A673 (cell line): ENCODE measurements around the gene ANKRD40CL. TPM values are rescaled to one million over a fixed set of nuclear protein-coding genes. Genes with fewer than 3 reads are reported as not detected.
"Not testable (repeated sequence)": the region's sequence is repeated elsewhere in the genome, so short reads cannot be mapped to it uniquely, and the experiment has no call there.

Source experiments
- BruUV-seq: library from RNA; stranded (reverse); fragments of 400-500 nt; replicated peaks from 2 replicates; lab custom pipeline; 2021; lab: Mats Ljungman, UMichigan
- CTCF ChIA-PET: fragments of 300-600 bp; sonication (Branson Sonifier 250); formaldehyde crosslinking; loops from one replicate; lab custom pipeline; 2022; ENCODE audit warnings: antibody characterized with exemption; lab: Charles Lee
- POLR2A ChIA-PET: fragments of 300-600 bp; sonication (Branson Sonifier 250); formaldehyde crosslinking; loops from one replicate; lab custom pipeline; 2022; ENCODE audit warnings: antibody characterized with exemption; ENCODE audit not compliant: low non-redundant PET; lab: Charles Lee
- DNase-seq: peaks from one replicate; pipeline ENCODE4 v3.0.0-alpha.2; 2015; ENCODE audit warnings: low spot score
- H3K27ac ChIP-seq: fragments of 200-600 bp; sonication (generic); 2 replicates; pipeline ENCODE4 v1.5.1; 2016; ENCODE audit warnings: mixed run types, low read depth, mild to moderate bottlenecking, mixed read lengths, antibody characterized with exemption, low read length; ENCODE audit not compliant: poor library complexity, severe bottlenecking
- H3K27me3 ChIP-seq: fragments of 200-600 bp; sonication (generic); replicated peaks from 2 replicates; pipeline ENCODE4 v1.6.1; 2017; ENCODE audit warnings: mixed run types, low read depth, mild to moderate bottlenecking, mixed read lengths, antibody characterized with exemption, low read length; ENCODE audit not compliant: insufficient read depth, poor library complexity
- H3K36me3 ChIP-seq: fragments of 200-600 bp; sonication (generic); 2 replicates; pipeline ENCODE4 v1.6.1; 2016; ENCODE audit warnings: mixed run types, mild to moderate bottlenecking, mixed read lengths, antibody characterized with exemption, low read length; ENCODE audit not compliant: insufficient read depth, poor library complexity, severe bottlenecking
- H3K4me1 ChIP-seq: fragments of 200-600 bp; sonication (generic); 2 replicates; pipeline ENCODE4 v1.6.1; 2017; ENCODE audit warnings: mixed run types, mild to moderate bottlenecking, mixed read lengths, antibody characterized with exemption, low read length; ENCODE audit not compliant: insufficient read depth, poor library complexity, severe bottlenecking
- H3K4me3 ChIP-seq: fragments of 200-600 bp; sonication (generic); 2 replicates; pipeline ENCODE4 v1.5.1; 2016; ENCODE audit warnings: low read depth, mixed run types, mild to moderate bottlenecking, mixed read lengths, low read length; ENCODE audit not compliant: poor library complexity, severe bottlenecking
- H3K9me3 ChIP-seq: fragments of 200-600 bp; sonication (generic); 2 replicates; pipeline ENCODE4 v1.6.1; 2016; ENCODE audit warnings: mixed run types, low read depth, mild to moderate bottlenecking, mixed read lengths, antibody characterized with exemption, low read length; ENCODE audit not compliant: poor library complexity, severe bottlenecking
- EZH2 ChIP-seq: fragments of 200-600 bp; sonication (generic); IDR thresholded peaks from 2 replicates; pipeline ENCODE4 v1.6.1; 2017; ENCODE audit warnings: borderline replicate concordance, low read depth, mild to moderate bottlenecking, mixed read lengths, antibody characterized with exemption, low read length; ENCODE audit not compliant: poor library complexity, severe bottlenecking
- intact Hi-C: fragments of 100-400 bp; cut with micrococcal nuclease; formaldehyde crosslinking; loops from one replicate; pipeline ENCODE4 v1.10.0; 2022; ENCODE audit not compliant: unreplicated experiment
- total RNA-seq: library from RNA; stranded (reverse); gene quantifications from 2 replicates; pipeline ENCODE4 v1.2.3, GENCODE V29; 2021
- TF ChIP-seq, protein P1 (sequence below): fragments of 300-800, 200-600 bp; sonication (generic); conservative IDR thresholded peaks from 2 replicates; pipeline ENCODE4 v1.5.1; 2017; ENCODE audit warnings: low read depth, mild to moderate bottlenecking, antibody characterized with exemption, low read length, moderate library complexity, mixed read lengths

The ANKRD40CL gene
- total RNA-seq, 1 experiment from 2014 or later, result not detected

DNA sequence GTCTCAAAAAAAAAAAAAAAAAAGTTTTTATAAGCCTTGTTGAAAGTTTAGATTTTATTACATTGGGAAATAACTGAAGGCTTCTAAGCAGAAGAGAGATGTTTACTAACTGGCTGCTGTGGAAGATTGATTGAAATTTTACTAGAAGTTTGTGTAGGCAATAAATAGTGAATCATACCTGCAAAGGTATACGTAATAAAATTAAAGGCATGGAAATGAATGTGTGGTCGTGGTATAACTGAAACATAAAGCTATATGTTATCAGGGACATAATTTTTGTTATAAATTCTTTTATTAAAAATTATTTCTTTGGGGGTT lies 39.2 kb downstream of the ANKRD40CL start:
- Histone ChIP-seq H3K27ac (no peak overlapping the region), H3K36me3 (no peaks in the 10 kb centered on the region), H3K9me3 (no peaks in the 10 kb centered on the region), H3K27me3 (no peaks in the 10 kb centered on the region), H3K4me1 (peaks cover 7% of the 10 kb centered on the region), H3K4me3 (no peak overlapping the region)
- intact Hi-C loops, result no loop called here
- POLR2A ChIA-PET, result no interaction called here
- CTCF ChIA-PET, result no interaction called here
- no TSS peak for BruUV-seq
- no peak for DNase-seq
- TF ChIP-seq EZH2, result no peak
- TF ChIP-seq, protein P1, sequence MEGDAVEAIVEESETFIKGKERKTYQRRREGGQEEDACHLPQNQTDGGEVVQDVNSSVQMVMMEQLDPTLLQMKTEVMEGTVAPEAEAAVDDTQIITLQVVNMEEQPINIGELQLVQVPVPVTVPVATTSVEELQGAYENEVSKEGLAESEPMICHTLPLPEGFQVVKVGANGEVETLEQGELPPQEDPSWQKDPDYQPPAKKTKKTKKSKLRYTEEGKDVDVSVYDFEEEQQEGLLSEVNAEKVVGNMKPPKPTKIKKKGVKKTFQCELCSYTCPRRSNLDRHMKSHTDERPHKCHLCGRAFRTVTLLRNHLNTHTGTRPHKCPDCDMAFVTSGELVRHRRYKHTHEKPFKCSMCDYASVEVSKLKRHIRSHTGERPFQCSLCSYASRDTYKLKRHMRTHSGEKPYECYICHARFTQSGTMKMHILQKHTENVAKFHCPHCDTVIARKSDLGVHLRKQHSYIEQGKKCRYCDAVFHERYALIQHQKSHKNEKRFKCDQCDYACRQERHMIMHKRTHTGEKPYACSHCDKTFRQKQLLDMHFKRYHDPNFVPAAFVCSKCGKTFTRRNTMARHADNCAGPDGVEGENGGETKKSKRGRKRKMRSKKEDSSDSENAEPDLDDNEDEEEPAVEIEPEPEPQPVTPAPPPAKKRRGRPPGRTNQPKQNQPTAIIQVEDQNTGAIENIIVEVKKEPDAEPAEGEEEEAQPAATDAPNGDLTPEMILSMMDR, result no peak

DNA sequence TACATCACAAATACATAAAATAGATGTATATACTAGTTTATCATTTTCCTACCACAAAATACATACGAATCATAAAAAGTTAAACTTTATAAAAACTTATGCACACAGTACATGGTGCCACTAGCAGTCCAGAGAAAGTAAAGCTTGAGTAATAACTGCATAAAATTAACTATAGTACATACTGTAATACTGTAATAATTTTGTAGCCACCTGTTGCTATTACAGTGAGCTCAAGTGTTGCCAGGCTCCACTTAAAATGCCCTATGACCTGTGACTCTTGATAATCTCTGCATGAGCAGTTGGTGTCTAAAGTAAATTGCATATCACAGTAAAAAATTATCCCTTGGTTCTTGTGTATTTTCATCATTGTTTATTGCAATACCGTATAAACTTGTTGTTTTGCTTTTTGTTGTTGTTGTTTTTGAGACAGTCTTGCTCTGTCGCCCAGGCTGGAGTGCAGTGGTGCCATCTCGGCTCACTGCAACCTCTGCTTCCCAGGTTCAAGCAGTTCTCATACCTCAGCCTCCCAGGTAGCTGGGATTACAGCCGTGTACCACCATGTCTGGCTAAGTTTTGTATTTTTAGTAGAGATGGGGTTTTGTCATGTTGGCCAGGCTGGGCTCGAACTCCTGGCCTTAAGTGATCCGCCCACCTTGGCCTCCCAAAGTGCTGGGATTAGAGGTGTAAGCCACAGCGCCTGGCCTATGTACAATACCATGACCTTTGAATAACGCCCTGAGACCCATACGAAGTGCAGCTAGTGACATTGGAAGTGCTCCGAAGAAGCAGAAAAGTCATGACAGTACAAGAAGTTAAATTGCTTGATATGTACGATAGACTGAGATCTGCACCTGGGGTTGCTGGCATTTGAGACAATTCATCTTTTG lies 41.3 kb downstream of the ANKRD40CL start:
- TF ChIP-seq, protein P1, result no peak
- TF ChIP-seq EZH2, result no peak
- no TSS peak for BruUV-seq
- no peak for DNase-seq
- no peak overlapping the region for H3K27ac ChIP-seq
- no peaks in the 10 kb centered on the region for H3K27me3 ChIP-seq
- peaks cover 22% of the 10 kb centered on the region for H3K4me1 ChIP-seq
- POLR2A ChIA-PET, result interaction anchor here (1.1 kb wide), 1 partner anchor 13 kb away, joined by 3 read pairs; no protein-coding TSS in a partner anchor
- CTCF ChIA-PET, result no interaction called here
- H3K4me3 ChIP-seq, result no peak overlapping the region
- no peaks in the 10 kb centered on the region for H3K36me3 ChIP-seq
- intact Hi-C loops, result no loop called here
- H3K9me3 ChIP-seq, result no peaks in the 10 kb centered on the region

GRCh38 chr17:50724622-50725021 lies 42.7 kb downstream of the ANKRD40CL start:
- BruUV-seq, POLR2A ChIA-PET, CTCF ChIA-PET, H3K4me3 ChIP-seq, DNase-seq, H3K36me3 ChIP-seq, H3K9me3 ChIP-seq, H3K27ac ChIP-seq, intact Hi-C loops, H3K27me3 ChIP-seq: not testable (repeated sequence)
- H3K4me1 ChIP-seq, result peaks cover 22% of the 10 kb centered on the region

DNA sequence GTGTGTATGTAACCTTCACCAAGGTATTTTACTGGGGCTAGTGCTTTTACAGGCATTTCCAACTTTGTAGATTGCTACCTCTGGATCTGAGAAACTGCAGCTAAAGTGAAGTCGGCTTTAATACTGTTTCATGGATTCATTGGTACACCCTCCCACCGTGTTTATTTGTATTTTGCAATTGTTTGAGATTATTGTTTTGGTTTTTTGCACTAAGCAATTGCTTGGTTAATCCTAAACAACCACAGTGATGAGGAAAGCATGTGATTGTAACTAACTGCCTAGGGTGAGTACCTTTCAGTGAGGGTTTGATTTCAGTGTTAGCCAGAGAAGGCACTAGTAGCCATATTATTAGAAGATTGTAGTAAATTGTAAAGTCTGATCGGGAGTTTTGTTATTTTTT lies 44.6 kb downstream of the ANKRD40CL start:
- Histone ChIP-seq H3K4me1 (peaks cover 22% of the 10 kb centered on the region), H3K27ac (no peak overlapping the region), H3K36me3 (no peaks in the 10 kb centered on the region), H3K4me3 (no peak overlapping the region), H3K27me3 (no peaks in the 10 kb centered on the region), H3K9me3 (no peaks in the 10 kb centered on the region)
- ChIA-PET POLR2A (no interaction called here), CTCF (no interaction called here)
- intact Hi-C loops, result no loop called here
- no peak for DNase-seq
- no TSS peak for BruUV-seq
- TF ChIP-seq, protein P1, result no peak
- no peak for TF ChIP-seq EZH2
